Heart left ventricle (tissue), 16 donors: ENCODE measurements around the gene FRG1. TPM values are rescaled to one million over a fixed set of nuclear protein-coding genes. Genes with fewer than 3 reads are reported as not detected.
"Not testable (repeated sequence)": the region's sequence is repeated elsewhere in the genome, so short reads cannot be mapped to it uniquely, and the experiment has no call there.

Experiments
- ATAC-seq, 4 donors: fragments of 200-7000 bp; cut with Tn5 transposase; one replicate each; pipeline ENCODE4 v1.9.1; 2020 to 2022; ENCODE audit warnings: moderate library complexity in 4 of 4, mild to moderate bottlenecking in 3 of 4, moderate number of reproducible peaks in 1 of 4
- DNase-seq, 5 donors: peaks; one replicate each; pipeline ENCODE4 v3.0.0-alpha.2; 2020
- H3K27ac ChIP-seq, 12 donors: fragments of 200-600 bp; sonication (generic) in 4 of 12; one replicate each; pipeline versions ENCODE4 v1.5.0 to v1.8.0; 2016 to 2022; ENCODE audit warnings: mild to moderate bottlenecking in 2 of 12
- H3K27me3 ChIP-seq, 9 donors: fragments of 200-600 bp; sonication (generic) in 2 of 9; one replicate each; pipeline versions ENCODE4 v1.5.1 to v1.8.0; 2016 to 2022; ENCODE audit warnings: mild to moderate bottlenecking in 3 of 9
- H3K36me3 ChIP-seq, 9 donors: fragments of 200-600 bp; sonication (generic) in 2 of 9; one replicate each; pipeline versions ENCODE4 v1.5.0 to v1.8.0; 2018 to 2022; ENCODE audit warnings: mild to moderate bottlenecking in 2 of 9
- H3K4me1 ChIP-seq, 12 donors: fragments of 200-600 bp; sonication (generic) in 4 of 12; one replicate each; pipeline versions ENCODE4 v1.5.0 to v1.8.0; 2016 to 2022; ENCODE audit warnings: mild to moderate bottlenecking in 3 of 12
- H3K4me3 ChIP-seq, 12 donors: fragments of 200-600 bp; sonication (generic) in 4 of 12; one replicate each; pipeline versions ENCODE4 v1.5.0 to v1.8.0; 2017 to 2022; ENCODE audit warnings: mild to moderate bottlenecking in 9 of 12, moderate library complexity in 4 of 12
- H3K9me3 ChIP-seq, 12 donors: fragments of 200-600 bp; sonication (generic) in 4 of 12; one replicate each; pipeline versions ENCODE4 v1.5.0 to v1.8.0; 2016 to 2022; ENCODE audit warnings: mild to moderate bottlenecking in 1 of 12
- CTCF ChIP-seq, 12 donors: fragments of 200-600 bp; sonication (generic) in 4 of 12; IDR thresholded peaks; one replicate each; pipeline versions ENCODE4 v1.5.0 to v1.8.0; 2018 to 2022; ENCODE audit warnings: antibody characterized with exemption in 12 of 12, mild to moderate bottlenecking in 5 of 12
- POLR2A ChIP-seq, 2 donors: fragments of 450-650 bp; IDR thresholded peaks; one replicate each; pipeline ENCODE4 v1.6.1; 2017; ENCODE audit warnings: antibody characterized with exemption in 2 of 2, mild to moderate bottlenecking in 2 of 2, moderate library complexity in 2 of 2
- WGBS, 4 donors: extraction: QIAGEN DNeasy Blood & Tissue Kit in 2 of 4; methylation state at CpG; one replicate each; pipeline versions ENCODE4 v1.1.5 to v1.1.7; 2013 to 2018; 5-methylcytosine and 5-hydroxymethylcytosine counted together
- intact Hi-C, 10 donors: fragments of 100-400 bp; cut with DNase I; formaldehyde crosslinking; loops; one replicate each; pipeline versions ENCODE4 v1.11.1 to v1.14.2; 2022
- polyA plus RNA-seq, 2 donors: library from polyadenylated mRNA; stranded (reverse); fragments of 200-250 nt; gene quantifications; one replicate each; pipeline ENCODE4 v1.2.3, GENCODE V29; 2013
- total RNA-seq, 9 donors: library from RNA; depleted of rRNA in 2 of 9; stranded (reverse); fragments of >200 nt in 2 of 9; fragmentation: NEBNext Ultra II Directional in 3 of 9; extraction: Animal tissue kit (Norgen Biotek cat#: 25700) in 3 of 9; gene quantifications; one replicate each; pipeline versions ENCODE4 v1.1.0 to v1.2.4, GENCODE V29; 2016 to 2023
- donor health status: ischemic (EF 13 %, LVEDD 7.1; RV severe dilation, severe dysfunction).
- donor health status: healthy with polysubstance abuse.
- donor health status: DM: no; HTN: yes; CAD: no.
- donor health status: DM: no; HTN: no; CAD: no.
- donor health status: ischemic (EF 25% LVEDD 6.9; RV normal size, moderate dysfunction).
- donor health status: ischemic (EF 25% LVEDD 5.7; RV mildly dilated, moderate dysfunction).
- donor health status: healthy.
- donor health status: DM: yes; HTN: yes; CAD: no.
- donor health status: ischemic (EF 35%, LVEDD 5.7; RV mildly dilated, moderate dysfunction).
- donor health status: nonischemic (EF 11% LVEDD 7.7; RV severe dilation, severe dysfunction).
- donor health status: DM: yes; HTN: yes; CAD: no.
- donor health status: PGD.
- donor health status: ischemic (EF 29% LVEDD 5.4; RV normal size, mild dysfunction).
- donor health status: nonischemic (EF 23%, LVEDD 6.1; RV moderate dilation, normal function).

The FRG1 gene
- total and polyA plus RNA-seq, 11 donors: 26.8 to 53.1 (median 32.9) TPM

- peaks cover 0 to 8% (median 0%) of the 10 kb centered on the region in 12 donors for H3K9me3 ChIP-seq
- no peak overlapping the region for H3K4me3 ChIP-seq
- H3K4me1 ChIP-seq: no peaks in the 10 kb centered on the region
- no peaks in the 10 kb centered on the region for H3K36me3 ChIP-seq
- TF ChIP-seq CTCF (IDR thresholded peaks at IDR 0.05) (peak in 7 of 12 donors; percentile 11 to 38 (median 34)), POLR2A (IDR thresholded peaks at IDR 0.05) (no peak)
- 49 to 63% (median 58%) methylated on average over 6 of the region's 6 CpGs for WGBS, 4 donors
- no peaks in the 10 kb centered on the region for H3K27me3 ChIP-seq
- no peak for DNase-seq
- intact Hi-C loops: no loop called here
- H3K27ac ChIP-seq: no peak overlapping the region
- ATAC-seq: no peak
These were observed 28.5 kb upstream of the FRG1 start for GRCh38 chr4:189912170-189912569.

- Histone ChIP-seq H3K27ac (no peak overlapping the region), H3K36me3 (no peaks in the 10 kb centered on the region), H3K9me3 (peaks cover 0 to 32% (median 16%) of the 10 kb centered on the region in 12 donors), H3K4me1 (no peaks in the 10 kb centered on the region), H3K27me3 (no peaks in the 10 kb centered on the region), H3K4me3 (no peak overlapping the region)
- DNase-seq (peak in 1 of 5 donors; percentile 52), ATAC-seq (no peak)
- intact Hi-C loops: no loop called here
- WGBS, 4 donors: 93 to 95% (median 94%) methylated on average over 8 to 23 of the region's 23 CpGs
- TF ChIP-seq CTCF (IDR thresholded peaks at IDR 0.05): no peak
- no peak for TF ChIP-seq POLR2A (IDR thresholded peaks at IDR 0.05)
These were observed 23.3 kb upstream of the FRG1 start for GRCh38 chr4:189917161-189917891.

- Histone ChIP-seq H3K36me3 (no peaks in the 10 kb centered on the region), H3K27ac (no peak overlapping the region), H3K27me3 (no peaks in the 10 kb centered on the region), H3K4me1 (no peaks in the 10 kb centered on the region), H3K9me3 (peaks cover 0 to 42% (median 17%) of the 10 kb centered on the region in 12 donors), H3K4me3 (no peak overlapping the region)
- DNase-seq: no peak
- intact Hi-C loops: no loop called here
- ATAC-seq: no peak
- 67 to 83% (median 74%) methylated on average over 1 of the region's 1 CpG for WGBS, 4 donors
- TF ChIP-seq CTCF (IDR thresholded peaks at IDR 0.05) (no peak), POLR2A (IDR thresholded peaks at IDR 0.05) (no peak)
These were observed 19.6 kb upstream of the FRG1 start for GRCh38 chr4:189921058-189921457.

GRCh38 chr4:189926742-189927141, 13.9 kb upstream of the FRG1 start:
- intact Hi-C loops, DNase-seq, H3K4me3 ChIP-seq, ATAC-seq, H3K4me1 ChIP-seq, H3K36me3 ChIP-seq, H3K27me3 ChIP-seq, H3K27ac ChIP-seq: not testable (repeated sequence)
- H3K9me3 ChIP-seq: peaks cover 0 to 15% (median 2%) of the 10 kb centered on the region in 12 donors
- 81 to 95% (median 89%) methylated on average over 5 of the region's 5 CpGs for WGBS, 4 donors
